Caco-2 (cell line): Measurements from ENCODE around the gene SRMS. TPM values are rescaled to one million over a fixed set of nuclear protein-coding genes. Genes with fewer than 3 reads are reported as not detected.

ENCODE experiments used
- BruUV-seq: library from RNA; stranded (reverse); fragments of 400-500 nt; replicated peaks from 2 replicates; lab custom pipeline; 2021; lab: Mats Ljungman, UMichigan
- CTCF ChIA-PET: fragments of 300-600 bp; sonication (Branson Sonifier 250); formaldehyde crosslinking; loops from one replicate; lab custom pipeline; 2022; ENCODE audit warnings: antibody characterized with exemption; lab: Charles Lee
- POLR2A ChIA-PET: fragments of 300-600 bp; sonication (Branson Sonifier 250); formaldehyde crosslinking; loops from one replicate; lab custom pipeline; 2022; ENCODE audit warnings: antibody characterized with exemption; lab: Charles Lee
- DNase-seq, 2 experiments: peaks; one replicate each; pipeline versions ENCODE4 v3.0.0 to v3.0.0-alpha.2; 2020 to 2022
- H3K27me3 ChIP-seq: replicated peaks from 2 replicates; pipeline ENCODE4 v1.6.0; 2011; ENCODE audit warnings: low read length; ENCODE audit not compliant: control insufficient read depth, insufficient read depth
- H3K36me3 ChIP-seq: 2 replicates; pipeline ENCODE4 v1.5.1; 2011; ENCODE audit warnings: low read length; ENCODE audit not compliant: control insufficient read depth, insufficient read depth
- H3K4me1 ChIP-seq: fragments of 250-450 bp; sonication (Bioruptor Pico); 2 replicates; pipeline ENCODE4 v1.5.1; 2020; ENCODE audit warnings: mild to moderate bottlenecking
- H3K4me3 ChIP-seq: 2 replicates; pipeline ENCODE4 v1.5.1; 2011; ENCODE audit warnings: low read depth, mild to moderate bottlenecking, control low read depth, low read length
- H3K9me3 ChIP-seq: fragments of 250-450 bp; sonication (Bioruptor Pico); 2 replicates; pipeline ENCODE4 v1.5.1; 2020; ENCODE audit warnings: mild to moderate bottlenecking, moderate library complexity
- H3K27ac Mint-ChIP-seq: one replicate; pipeline ENCODE4 v1.8.0; 2022; ENCODE audit warnings: mixed read lengths; ENCODE audit not compliant: unreplicated experiment
- H3K27me3 Mint-ChIP-seq: one replicate; pipeline ENCODE4 v1.8.0; 2022; ENCODE audit warnings: mixed read lengths; ENCODE audit not compliant: insufficient read depth, unreplicated experiment
- H3K36me3 Mint-ChIP-seq: one replicate; pipeline ENCODE4 v1.8.0; 2022; ENCODE audit warnings: mild to moderate bottlenecking, mixed read lengths; ENCODE audit not compliant: insufficient read depth, unreplicated experiment
- H3K4me1 Mint-ChIP-seq: one replicate; pipeline ENCODE4 v1.8.0; 2022; ENCODE audit warnings: low read depth, mixed read lengths; ENCODE audit not compliant: unreplicated experiment
- H3K4me3 Mint-ChIP-seq: one replicate; pipeline ENCODE4 v1.8.0; 2022; ENCODE audit warnings: mild to moderate bottlenecking, moderate library complexity, mixed read lengths; ENCODE audit not compliant: unreplicated experiment
- H3K9me3 Mint-ChIP-seq: one replicate; pipeline ENCODE4 v1.8.0; 2022; ENCODE audit warnings: mixed read lengths; ENCODE audit not compliant: unreplicated experiment
- intact Hi-C: fragments of 100-400 bp; cut with micrococcal nuclease; formaldehyde crosslinking; loops from one replicate; pipeline ENCODE4 v1.10.0; 2022; ENCODE audit not compliant: unreplicated experiment
- total RNA-seq: library from RNA; stranded (reverse); gene quantifications from 2 replicates; pipeline ENCODE4 v1.2.3, GENCODE V29; 2022
- TF ChIP-seq, protein P1 (sequence below), 2 experiments: fragments of 200-600 bp in 1 of 2; IDR thresholded peaks; 1 replicate in 1 of 2; 2 replicates in 1 of 2; pipeline versions ENCODE4 v1.5.1 to v1.8.0; 2011 to 2022; ENCODE audit warnings: antibody characterized with exemption in 1 of 2, control low read depth in 1 of 2, inconsistent platforms in 1 of 2, low read depth in 1 of 2, low read length in 1 of 2, mild to moderate bottlenecking in 1 of 2, moderate library complexity in 1 of 2; ENCODE audit not compliant: insufficient read depth in 1 of 2, severe bottlenecking in 1 of 2, unreplicated experiment in 1 of 2

SRMS gene
- total RNA-seq, 1 experiment from 2014 or later, result not detected

DNA sequence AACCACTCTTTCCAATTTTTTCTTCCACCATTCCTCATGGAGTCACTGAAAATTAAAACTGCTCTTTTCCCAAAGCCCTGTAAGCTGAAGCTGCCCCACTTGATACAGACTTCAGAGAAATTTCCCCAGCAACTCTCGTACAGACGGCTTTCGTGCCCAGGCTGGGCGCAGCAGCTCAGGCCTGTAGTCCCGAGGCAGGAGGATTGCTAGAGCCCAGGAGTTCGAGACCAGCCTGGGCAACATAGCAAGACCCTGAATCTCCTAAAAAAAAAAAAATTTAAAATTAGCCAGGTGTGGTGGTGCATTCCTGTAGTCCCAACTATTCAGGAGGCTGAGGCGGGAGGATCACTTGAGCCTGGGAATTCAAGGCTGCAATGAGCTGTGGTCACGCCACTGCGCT is 20.4 kb downstream of the SRMS start:
- Histone ChIP-seq H3K4me1 (peaks cover 14% of the 10 kb centered on the region), H3K9me3 (peaks cover 15% of the 10 kb centered on the region), H3K4me3 (no peak overlapping the region), H3K36me3 (peaks cover 12% of the 10 kb centered on the region), H3K27me3 (no peaks in the 10 kb centered on the region)
- TF ChIP-seq, protein P1, sequence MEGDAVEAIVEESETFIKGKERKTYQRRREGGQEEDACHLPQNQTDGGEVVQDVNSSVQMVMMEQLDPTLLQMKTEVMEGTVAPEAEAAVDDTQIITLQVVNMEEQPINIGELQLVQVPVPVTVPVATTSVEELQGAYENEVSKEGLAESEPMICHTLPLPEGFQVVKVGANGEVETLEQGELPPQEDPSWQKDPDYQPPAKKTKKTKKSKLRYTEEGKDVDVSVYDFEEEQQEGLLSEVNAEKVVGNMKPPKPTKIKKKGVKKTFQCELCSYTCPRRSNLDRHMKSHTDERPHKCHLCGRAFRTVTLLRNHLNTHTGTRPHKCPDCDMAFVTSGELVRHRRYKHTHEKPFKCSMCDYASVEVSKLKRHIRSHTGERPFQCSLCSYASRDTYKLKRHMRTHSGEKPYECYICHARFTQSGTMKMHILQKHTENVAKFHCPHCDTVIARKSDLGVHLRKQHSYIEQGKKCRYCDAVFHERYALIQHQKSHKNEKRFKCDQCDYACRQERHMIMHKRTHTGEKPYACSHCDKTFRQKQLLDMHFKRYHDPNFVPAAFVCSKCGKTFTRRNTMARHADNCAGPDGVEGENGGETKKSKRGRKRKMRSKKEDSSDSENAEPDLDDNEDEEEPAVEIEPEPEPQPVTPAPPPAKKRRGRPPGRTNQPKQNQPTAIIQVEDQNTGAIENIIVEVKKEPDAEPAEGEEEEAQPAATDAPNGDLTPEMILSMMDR (IDR thresholded peaks at IDR 0.05; ENCODE audit: insufficient read depth in 1 of 2, low read depth in 1 of 2, low read length in 1 of 2, severe bottlenecking in 1 of 2, unreplicated experiment in 1 of 2), result no peak
- Mint-ChIP-seq H3K36me3 (peaks cover 72% of the 10 kb centered on the region), H3K4me3 (no peak overlapping the region), H3K27me3 (no peaks in the 10 kb centered on the region), H3K27ac (no peak overlapping the region), H3K9me3 (no peaks in the 10 kb centered on the region), H3K4me1 (no peaks in the 10 kb centered on the region)
- CTCF ChIA-PET, result interaction anchor here (0.6 to 1.7 kb wide), 3 partner anchors 11 to 601 kb away, joined by 3 to 6 read pairs (median 4); no protein-coding TSS in a partner anchor
- POLR2A ChIA-PET, result interaction anchor here (0.7 kb wide), 1 partner anchor 9 kb away, joined by 3 read pairs; no protein-coding TSS in a partner anchor
- BruUV-seq, result no TSS peak
- no peak for DNase-seq
- intact Hi-C loops, result no loop called here

DNA sequence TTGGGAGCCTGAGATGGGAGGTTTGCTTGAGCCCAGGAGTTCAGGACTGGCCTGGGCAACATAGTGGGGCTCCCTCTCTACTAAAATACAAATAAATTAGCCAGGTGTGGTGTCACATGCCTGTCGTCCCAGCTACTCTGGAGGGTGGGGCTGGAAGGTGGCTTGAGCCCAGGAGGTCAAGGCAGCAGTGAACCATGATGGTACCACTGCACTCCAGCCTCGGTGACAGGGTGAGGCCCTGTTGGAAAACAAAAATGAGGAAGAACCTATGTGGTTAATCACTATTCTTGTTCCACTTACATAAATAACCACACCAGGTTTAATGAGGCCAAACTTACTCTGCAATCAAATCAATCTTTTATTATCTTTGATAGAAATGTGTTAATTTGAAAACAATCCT is 21.6 kb downstream of the SRMS start:
- H3K27me3 ChIP-seq, result no peaks in the 10 kb centered on the region
- ChIA-PET CTCF (interaction anchor here (0.7 to 1.0 kb wide), 2 partner anchors 11 to 49 kb away, joined by 3 read pairs; partner anchors contain the start of gene PTK6), POLR2A (interaction anchor here (0.6 to 0.8 kb wide), 2 partner anchors 208 to 431 kb away, joined by 3 to 10 read pairs; no protein-coding TSS in a partner anchor)
- peaks cover 19% of the 10 kb centered on the region for H3K36me3 ChIP-seq
- Mint-ChIP-seq H3K27ac (no peak overlapping the region), H3K27me3 (no peaks in the 10 kb centered on the region), H3K9me3 (no peaks in the 10 kb centered on the region), H3K4me1 (no peaks in the 10 kb centered on the region), H3K36me3 (peaks cover 83% of the 10 kb centered on the region), H3K4me3 (no peak overlapping the region)
- H3K4me3 ChIP-seq, result no peak overlapping the region
- intact Hi-C loops, result no loop called here
- TF ChIP-seq, protein P1 (IDR thresholded peaks at IDR 0.05; ENCODE audit: insufficient read depth in 1 of 2, low read depth in 1 of 2, low read length in 1 of 2, severe bottlenecking in 1 of 2, unreplicated experiment in 1 of 2), result no peak
- no TSS peak for BruUV-seq
- peaks cover 17% of the 10 kb centered on the region for H3K9me3 ChIP-seq
- H3K4me1 ChIP-seq, result peaks cover 18% of the 10 kb centered on the region
- peak in 1 of 2 experiments; percentile 66 for DNase-seq

GRCh38 chr20:63525185-63525584 is 22.4 kb downstream of the SRMS start:
- Mint-ChIP-seq H3K9me3 (no peaks in the 10 kb centered on the region), H3K27ac (no peak overlapping the region), H3K27me3 (no peaks in the 10 kb centered on the region), H3K4me3 (no peak overlapping the region), H3K4me1 (no peaks in the 10 kb centered on the region), H3K36me3 (peaks cover 85% of the 10 kb centered on the region)
- intact Hi-C loops, result no loop called here
- H3K36me3 ChIP-seq, result peaks cover 19% of the 10 kb centered on the region
- no TSS peak for BruUV-seq
- H3K4me1 ChIP-seq, result peaks cover 10% of the 10 kb centered on the region
- peaks cover 17% of the 10 kb centered on the region for H3K9me3 ChIP-seq
- ChIA-PET CTCF (interaction anchor here (0.6 to 1.0 kb wide), 2 partner anchors 12 to 30 kb away, joined by 3 to 4 read pairs; partner anchors contain the start of gene PTK6), POLR2A (interaction anchor here (0.8 kb wide), 1 partner anchor 432 kb away, joined by 3 read pairs; no protein-coding TSS in a partner anchor)
- no peaks in the 10 kb centered on the region for H3K27me3 ChIP-seq
- TF ChIP-seq, protein P1 (IDR thresholded peaks at IDR 0.05; ENCODE audit: insufficient read depth in 1 of 2, low read depth in 1 of 2, low read length in 1 of 2, severe bottlenecking in 1 of 2, unreplicated experiment in 1 of 2), result no peak
- no peak overlapping the region for H3K4me3 ChIP-seq
- DNase-seq, result no peak
